ENCODE data around the gene CCDC27.
"Not testable (repeated sequence)": the region's sequence is repeated elsewhere in the genome, so short reads cannot be mapped to it uniquely, and the experiment has no call there.

The CCDC27 gene

GRCh38 chr1:3738943-3739342, 13.3 kb upstream of the CCDC27 start:
- no peak for DNase-seq

DNA sequence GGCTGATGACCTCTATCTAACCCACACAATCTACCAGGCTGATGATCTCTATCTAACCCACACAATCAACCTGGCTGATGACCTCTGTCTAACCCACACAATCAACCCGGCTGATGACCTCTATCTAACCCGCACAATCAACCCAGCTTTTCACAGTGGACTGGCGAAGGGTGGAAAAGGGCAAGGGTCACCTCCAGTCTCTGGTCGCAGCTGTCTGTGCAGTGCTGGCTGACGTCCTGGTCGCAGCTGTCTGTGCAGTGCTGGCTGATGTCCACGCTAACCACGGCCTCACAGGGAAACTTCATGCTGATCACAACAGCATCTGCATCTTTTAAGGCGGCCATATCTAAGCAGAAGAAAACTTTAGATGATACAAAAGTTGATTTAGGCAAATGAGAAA, 12.2 kb upstream of the CCDC27 start:
- DNase-seq = no peak

- no peak for DNase-seq
These were observed 11.5 kb upstream of the CCDC27 start for GRCh38 chr1:3740752-3741151.

DNA sequence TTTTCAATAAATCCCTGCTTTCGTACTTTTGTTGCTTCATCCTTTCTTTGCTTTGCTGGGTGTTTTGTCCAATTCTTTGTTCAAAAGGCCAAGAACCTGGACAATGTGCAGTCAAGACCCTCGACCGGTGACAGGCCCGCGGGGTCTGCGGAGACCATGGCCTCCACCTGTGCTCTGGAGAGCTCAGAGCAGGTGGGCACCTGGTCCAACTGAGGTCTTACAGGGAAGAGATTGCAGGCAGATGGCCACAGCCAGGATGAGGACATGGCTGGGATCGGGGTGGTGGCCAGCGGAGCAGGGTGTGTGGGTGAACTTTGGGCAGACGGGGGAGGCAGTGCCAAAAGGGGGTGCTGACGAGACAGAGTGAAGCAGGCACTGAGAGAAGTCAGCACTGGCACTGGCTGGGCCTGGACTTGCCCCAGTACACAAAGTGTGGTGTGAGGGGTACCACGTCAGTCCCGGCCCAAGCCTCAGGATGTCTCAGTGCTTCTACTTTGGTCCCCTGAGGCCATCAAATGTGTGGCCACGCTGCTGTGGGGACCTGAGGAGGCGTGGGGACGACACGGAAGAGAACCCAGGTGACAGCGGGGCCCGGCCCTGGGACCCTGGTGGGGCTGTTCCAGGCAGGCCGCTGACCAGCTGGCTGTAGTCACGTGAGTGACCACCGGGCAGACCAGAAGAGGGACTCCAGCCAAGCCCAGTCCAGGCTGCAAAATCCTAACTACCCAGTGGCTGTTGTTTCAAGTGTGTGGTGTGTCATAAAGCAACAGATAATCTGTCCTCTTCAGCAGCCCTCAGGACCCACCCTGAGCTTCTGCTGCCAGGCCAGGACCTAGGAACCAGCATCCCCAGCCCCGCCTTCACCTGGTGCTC, 10.4 kb upstream of the CCDC27 start:
- no peak for DNase-seq

- DNase-seq = no peak
These were observed 9.6 kb upstream of the CCDC27 start for GRCh38 chr1:3742439-3743298.

DNA sequence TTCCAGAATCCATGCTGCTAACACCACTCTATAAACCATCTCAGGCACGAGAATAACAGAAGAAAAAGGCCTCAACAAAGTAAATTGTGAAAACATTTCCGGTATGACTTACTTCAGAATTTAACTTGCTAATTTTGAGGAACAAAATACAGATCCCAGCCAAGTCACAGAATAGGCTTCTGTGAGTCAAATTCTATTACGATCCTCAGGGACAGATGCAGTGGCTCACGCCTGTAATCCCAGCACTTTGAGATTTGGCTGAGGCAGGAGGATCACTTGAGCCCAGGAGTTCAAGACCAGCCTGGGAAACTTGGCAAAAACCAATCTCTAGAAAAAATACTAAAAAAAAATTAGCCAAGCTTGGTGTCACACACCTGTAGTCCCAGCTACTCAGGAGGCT, 8.8 kb upstream of the CCDC27 start:
- DNase-seq = no peak

DNA sequence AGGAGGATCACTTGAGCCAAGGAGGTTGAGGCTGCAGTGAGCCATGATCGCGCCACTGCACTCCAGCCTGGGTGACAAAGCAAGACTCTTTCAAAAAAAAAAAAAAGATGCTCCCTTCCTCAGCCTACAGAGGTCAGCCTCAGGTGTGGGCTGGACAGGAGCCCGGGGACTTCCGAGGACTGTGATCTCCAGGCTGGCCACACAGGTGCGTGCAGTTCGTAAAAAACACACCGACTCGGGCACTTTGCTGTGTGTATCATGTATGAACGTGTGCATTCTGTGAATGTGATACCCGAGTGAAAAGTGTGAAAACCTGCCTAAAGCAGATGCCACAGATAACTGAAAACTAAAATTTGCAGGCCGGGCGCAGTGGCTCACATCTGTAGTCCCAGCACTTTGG, 8.4 kb upstream of the CCDC27 start:
- no peak for DNase-seq

DNA sequence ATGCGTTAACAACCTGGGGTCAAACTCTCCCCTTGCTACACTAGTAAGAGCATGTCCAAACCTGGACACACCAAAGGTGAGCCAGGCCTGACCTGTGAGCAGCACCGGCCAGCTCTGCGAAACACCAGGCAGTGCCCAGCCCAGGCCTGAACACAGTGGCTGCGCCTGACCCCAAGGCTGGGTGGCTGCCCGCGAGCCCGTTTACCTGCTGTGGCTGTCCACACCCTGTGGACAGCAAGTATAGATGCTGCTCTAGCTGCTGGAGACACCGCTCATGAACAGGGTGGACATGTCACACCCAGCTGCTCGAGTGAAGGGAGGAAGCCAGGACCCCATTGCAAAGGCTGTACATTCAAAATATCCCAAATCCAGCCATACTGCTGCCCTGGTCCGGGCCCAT, 7.6 kb upstream of the CCDC27 start:
- DNase-seq = no peak

DNA sequence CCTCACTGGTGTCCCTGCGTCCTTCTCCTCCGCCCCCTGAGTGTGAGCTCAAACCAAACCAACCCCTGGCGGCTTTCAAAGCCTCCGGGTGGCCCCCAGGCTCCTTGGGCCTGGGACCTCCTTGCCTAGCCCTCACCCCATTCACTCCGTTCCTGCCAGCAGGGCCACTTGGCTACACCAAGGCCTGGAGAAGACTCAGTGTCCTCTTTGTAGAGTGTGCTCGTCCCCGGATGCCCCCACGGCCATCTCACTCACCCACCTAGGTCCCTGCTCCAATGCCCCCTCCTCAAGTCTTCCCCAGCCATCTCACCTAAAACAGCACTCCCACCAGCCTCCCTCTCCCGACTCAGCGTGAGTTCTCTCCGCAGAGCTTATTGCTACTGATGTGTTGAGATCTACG, 7.2 kb upstream of the CCDC27 start:
- no peak for DNase-seq

DNA sequence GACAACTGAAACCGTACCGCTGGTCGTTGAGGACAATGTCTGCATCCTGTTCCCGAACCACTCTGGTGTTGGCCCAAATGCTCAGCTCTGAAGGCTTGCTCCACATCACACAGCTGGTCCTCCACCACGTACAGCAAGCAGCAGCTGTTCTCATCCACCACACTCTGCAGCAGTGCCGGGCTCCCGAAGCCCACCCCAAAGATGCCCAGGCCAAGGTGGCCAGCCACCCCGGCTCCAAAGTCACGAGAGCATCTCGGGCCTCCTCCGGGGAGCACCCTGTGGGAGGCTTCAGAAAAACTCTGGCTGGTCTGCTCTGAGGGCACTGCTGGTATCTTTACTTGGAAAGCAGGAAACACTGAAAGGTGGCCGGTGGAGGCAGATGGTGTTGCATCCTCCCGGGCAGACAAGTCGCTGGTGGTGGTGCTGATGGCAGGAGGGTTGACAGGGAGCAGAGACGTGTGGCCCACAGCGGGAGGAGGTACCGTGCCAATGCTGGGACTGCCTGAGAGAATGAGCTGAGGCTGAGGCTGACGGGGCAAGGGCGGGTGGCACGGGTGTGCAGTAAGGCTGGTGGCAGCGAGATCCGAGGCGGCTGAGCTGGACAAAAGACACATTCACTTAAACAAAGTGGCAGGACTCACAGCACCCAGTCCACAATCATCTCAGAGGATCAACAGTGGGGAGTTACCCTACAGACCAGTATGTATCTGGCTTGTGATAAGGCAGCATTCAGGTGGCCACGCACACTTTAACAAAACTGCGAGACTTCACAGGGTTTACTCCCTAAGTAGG, 6.5 kb upstream of the CCDC27 start:
- no peak for DNase-seq

- DNase-seq = no peak
These were observed 5.8 kb upstream of the CCDC27 start for GRCh38 chr1:3746389-3746829.

- DNase-seq = peak; percentile 55
These were observed 5.3 kb upstream of the CCDC27 start for GRCh38 chr1:3746830-3747521.

- DNase-seq = no peak
These were observed 4.8 kb upstream of the CCDC27 start for GRCh38 chr1:3747522-3747848.

GRCh38 chr1:3747903-3748302, 4.3 kb upstream of the CCDC27 start:
- DNase-seq = no peak

GRCh38 chr1:3748316-3748900, 3.8 kb upstream of the CCDC27 start:
- not testable (repeated sequence) for DNase-seq

DNA sequence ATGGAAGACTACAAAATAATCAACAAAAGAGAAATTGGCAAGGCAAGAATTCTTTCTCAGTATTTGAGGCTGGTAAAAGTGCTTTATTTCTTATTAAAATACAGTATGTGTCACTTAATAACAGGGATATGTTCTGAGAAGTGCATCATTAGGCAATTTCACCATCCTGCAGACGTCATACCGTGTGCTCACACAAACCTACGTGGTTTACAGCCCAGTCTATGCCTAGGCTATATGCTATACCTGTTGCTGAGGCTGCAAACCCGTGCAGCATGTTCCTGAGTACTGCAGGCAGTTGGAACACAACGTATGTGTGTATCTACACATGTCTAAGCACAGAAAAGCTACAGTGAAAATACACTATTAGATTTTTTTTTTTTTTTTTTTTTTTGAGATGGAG, 2.7 kb upstream of the CCDC27 start:
- DNase-seq = no peak

- no peak for DNase-seq
These were observed 1.5 kb upstream of the CCDC27 start for GRCh38 chr1:3750741-3751140.

- no peak for DNase-seq
These were observed 1.6 kb downstream of the CCDC27 start for GRCh38 chr1:3753656-3754454.

GRCh38 chr1:3756394-3756793, 4.1 kb downstream of the CCDC27 start:
- no peak for DNase-seq

- no peak for DNase-seq
These were observed 6.9 kb downstream of the CCDC27 start for GRCh38 chr1:3759164-3759563.

DNA sequence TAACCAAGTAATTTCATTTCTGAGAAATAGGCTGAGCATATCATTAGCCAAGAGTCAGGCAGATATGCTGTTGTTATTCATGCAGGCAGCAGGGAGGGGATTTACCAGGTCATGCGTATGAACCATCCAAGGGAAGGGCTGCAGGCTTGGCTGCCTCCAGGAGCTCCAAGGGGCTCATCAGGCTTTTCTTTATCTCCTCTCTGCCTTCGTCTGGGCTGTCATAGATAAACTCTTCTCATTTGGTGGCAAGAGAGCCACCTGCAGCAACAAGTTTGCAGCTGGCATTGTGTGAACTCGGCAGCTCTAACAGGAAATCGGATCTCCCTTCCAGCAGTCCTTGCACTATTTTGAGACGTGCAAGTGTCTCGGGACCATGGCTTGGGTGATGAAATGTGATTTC, 7.5 kb downstream of the CCDC27 start:
- no peak for DNase-seq
